Astrocyte (in vitro differentiated cells and primary cell): Measurements from ENCODE around the gene CCDC63.

ENCODE experiments used
- CTCF ChIP-seq: IDR thresholded peaks from 2 replicates; pipeline ENCODE4 v1.5.1; 2011; ENCODE audit warnings: low read depth, mild to moderate bottlenecking, inconsistent platforms, low read length, moderate library complexity; ENCODE audit not compliant: insufficient read depth
- EZH2 ChIP-seq: IDR thresholded peaks from 2 replicates; pipeline ENCODE4 v1.6.1; 2012; ENCODE audit warnings: mild to moderate bottlenecking, low read length, inconsistent platforms; ENCODE audit not compliant: insufficient read depth

DNA sequence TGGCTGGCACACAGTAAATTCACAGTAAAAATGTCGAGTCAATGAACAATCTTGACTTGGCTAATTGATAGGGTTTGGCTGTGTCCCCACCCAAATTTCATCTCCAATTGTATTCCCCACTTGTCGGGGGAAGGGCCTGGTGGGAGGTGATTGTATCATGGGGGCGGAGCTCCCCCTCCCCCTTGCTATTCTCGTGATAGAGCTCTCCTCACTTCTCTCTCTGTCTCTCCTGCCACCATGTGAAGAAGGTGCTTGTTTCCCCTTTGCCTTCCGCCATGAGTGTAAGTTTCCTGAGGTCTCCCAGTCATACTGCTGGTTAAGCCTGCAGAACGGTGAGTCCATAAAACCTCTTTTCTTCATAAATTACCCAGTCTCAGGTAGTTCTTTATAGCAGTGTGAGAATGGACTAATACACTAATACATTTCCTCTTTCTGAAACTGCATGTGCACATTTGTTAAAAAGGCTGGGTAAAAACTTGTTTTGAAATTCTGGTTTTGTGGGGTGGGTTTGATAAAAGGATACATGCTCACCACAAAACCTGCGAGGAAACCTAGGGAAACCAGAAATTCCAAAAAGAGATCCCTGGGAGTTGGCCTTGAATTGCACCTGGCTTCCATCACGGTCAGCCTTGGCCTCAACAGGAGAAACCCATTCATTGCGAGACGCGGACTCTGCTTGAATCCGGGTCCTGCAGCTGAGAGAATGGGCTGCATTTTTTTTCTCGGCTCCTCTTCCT lies 89.7 kb downstream of the CCDC63 start:
- TF ChIP-seq CTCF: no peak
- no peak for TF ChIP-seq EZH2
